GM23338 (cell line): ENCODE results near the gene RIPK1. TPM values are rescaled to one million over a fixed set of nuclear protein-coding genes. Genes with fewer than 3 reads are reported as not detected.

ENCODE experiments used
- ATAC-seq: fragments of 200-7000 bp; cut with Tn5 transposase; 3 replicates; pipeline ENCODE4 v1.9.1; 2020
- DNase-seq: peaks from one replicate; pipeline ENCODE4 v3.0.0-alpha.2; 2015; ENCODE audit warnings: low spot score
- H2AFZ ChIP-seq: fragments of 200-600 bp; sonication (generic); 2 replicates; pipeline ENCODE4 v1.8.0; 2016; ENCODE audit warnings: antibody characterized with exemption, mild to moderate bottlenecking, moderate library complexity
- H3F3A ChIP-seq: fragments of 200-600 bp; sonication (generic); replicated peaks from 2 replicates; pipeline ENCODE4 v1.8.0; 2017; ENCODE audit warnings: antibody characterized with exemption, mixed run types, low read depth
- H3K27ac ChIP-seq: fragments of 200-600 bp; sonication (generic); 2 replicates; pipeline ENCODE4 v1.6.1; 2016; ENCODE audit warnings: low read depth
- H3K27me3 ChIP-seq: fragments of 200-600 bp; sonication (generic); 2 replicates; pipeline ENCODE4 v1.8.0; 2016; ENCODE audit warnings: mild to moderate bottlenecking, mixed run types, moderate library complexity; ENCODE audit not compliant: insufficient read depth
- H3K36me3 ChIP-seq: fragments of 200-600 bp; sonication (generic); 2 replicates; pipeline ENCODE4 v1.8.0; 2016; ENCODE audit warnings: mild to moderate bottlenecking; ENCODE audit not compliant: insufficient read depth
- H3K4me1 ChIP-seq: fragments of 200-600 bp; sonication (generic); 2 replicates; pipeline ENCODE4 v1.8.0; 2016; ENCODE audit warnings: mild to moderate bottlenecking, moderate library complexity; ENCODE audit not compliant: insufficient read depth
- H3K4me2 ChIP-seq: fragments of 200-600 bp; sonication (generic); 2 replicates; pipeline ENCODE4 v1.7.1; 2017; ENCODE audit warnings: mixed run types
- H3K4me3 ChIP-seq: fragments of 200-600 bp; sonication (generic); 2 replicates; pipeline ENCODE4 v1.6.1; 2016; ENCODE audit warnings: mixed run types
- H3K79me2 ChIP-seq: fragments of 200-600 bp; sonication (generic); replicated peaks from 2 replicates; pipeline ENCODE4 v1.8.0; 2017; ENCODE audit warnings: mild to moderate bottlenecking; ENCODE audit not compliant: insufficient read depth
- H3K9me2 ChIP-seq: fragments of 200-600 bp; sonication (generic); 2 replicates; pipeline ENCODE4 v1.8.0; 2017; ENCODE audit not compliant: insufficient read depth
- H4K20me1 ChIP-seq: fragments of 200-600 bp; sonication (generic); replicated peaks from 2 replicates; pipeline ENCODE4 v1.8.0; 2017; ENCODE audit warnings: mild to moderate bottlenecking; ENCODE audit not compliant: insufficient read depth
- H3K27ac Mint-ChIP-seq: 2 replicates; pipeline ENCODE4 v1.8.0; 2020; ENCODE audit warnings: inconsistent platforms, mild to moderate bottlenecking, moderate library complexity, mixed read lengths
- H3K27me3 Mint-ChIP-seq: 3 replicates; pipeline ENCODE4 v1.8.0; 2022; ENCODE audit warnings: low read depth, mild to moderate bottlenecking, moderate library complexity, mixed read lengths, inconsistent platforms; ENCODE audit not compliant: insufficient read depth, poor library complexity
- H3K36me3 Mint-ChIP-seq: 3 replicates; pipeline ENCODE4 v1.8.0; 2021; ENCODE audit warnings: low read depth, mild to moderate bottlenecking, inconsistent platforms, moderate library complexity, mixed read lengths
- H3K4me1 Mint-ChIP-seq: 3 replicates; pipeline ENCODE4 v1.8.0; 2020; ENCODE audit warnings: mild to moderate bottlenecking, inconsistent platforms, mixed read lengths
- H3K4me3 Mint-ChIP-seq: 3 replicates; pipeline ENCODE4 v1.8.0; 2021; ENCODE audit warnings: moderate library complexity, mild to moderate bottlenecking, inconsistent platforms, mixed read lengths
- H3K9me3 Mint-ChIP-seq: 3 replicates; pipeline ENCODE4 v1.8.0; 2020; ENCODE audit warnings: moderate library complexity, mild to moderate bottlenecking, inconsistent platforms, mixed read lengths
- CREB1 ChIP-seq: fragments of 250-450 bp; sonication (Bioruptor Pico); IDR thresholded peaks from 2 replicates; pipeline ENCODE4 v1.5.0; 2020; ENCODE audit warnings: low read depth, mild to moderate bottlenecking, moderate library complexity
- EZH2 ChIP-seq: fragments of 200-600 bp; sonication (generic); IDR thresholded peaks from one replicate; pipeline ENCODE4 v1.8.0; 2017; ENCODE audit warnings: antibody characterized with exemption, mild to moderate bottlenecking, low read depth; ENCODE audit not compliant: unreplicated experiment
- JUNB ChIP-seq: IDR thresholded peaks from one replicate; pipeline ENCODE4 v1.6.1; 2016; ENCODE audit warnings: antibody characterized with exemption; ENCODE audit not compliant: unreplicated experiment
- NANOG ChIP-seq: IDR thresholded peaks from 2 replicates; pipeline ENCODE4 v1.6.1; 2016; ENCODE audit warnings: antibody characterized with exemption, borderline replicate concordance
- POLR2AphosphoS5 ChIP-seq: IDR thresholded peaks from 2 replicates; pipeline ENCODE4 v1.6.1; 2016; ENCODE audit warnings: antibody characterized with exemption, low read depth
- STAT1 ChIP-seq: IDR thresholded peaks from one replicate; pipeline ENCODE4 v1.6.1; 2016; ENCODE audit warnings: antibody characterized with exemption; ENCODE audit not compliant: unreplicated experiment
- ZNF114 ChIP-seq: fragments of 250-450 bp; sonication (Bioruptor Pico); IDR thresholded peaks from 2 replicates; pipeline ENCODE4 v1.5.0; 2020; ENCODE audit warnings: mild to moderate bottlenecking, moderate library complexity
- ZNF331 ChIP-seq: fragments of 250-450 bp; sonication (Bioruptor Pico); IDR thresholded peaks from 2 replicates; pipeline ENCODE4 v1.5.0; 2020; ENCODE audit warnings: low read depth, mild to moderate bottlenecking, moderate library complexity
- polyA plus RNA-seq: library from polyadenylated mRNA; unstranded; fragments of >200 nt; fragmentation: Nextera tagmentation; extraction: Ambion mirVana; gene quantifications from 2 replicates; pipeline ENCODE4 v1.2.1, GENCODE V29; 2016
- total RNA-seq: library from RNA; depleted of rRNA; stranded (reverse); fragments of >200 nt; shearing (Covaris generic); gene quantifications from 2 replicates; pipeline ENCODE4 v1.2.3, GENCODE V29; 2014
- TF ChIP-seq, protein P1 (sequence below), 2 experiments: fragments of 200-600 bp in 1 of 2; sonication (generic) in 1 of 2; conservative IDR thresholded peaks; 2 replicates each; pipeline versions ENCODE4 v1.5.1 to v1.6.1; 2016 to 2017; ENCODE audit warnings: antibody characterized with exemption in 2 of 2, low read depth in 2 of 2, mild to moderate bottlenecking in 2 of 2, moderate library complexity in 1 of 2
- TF ChIP-seq, protein P2 (sequence below): IDR thresholded peaks from 2 replicates; pipeline ENCODE4 v1.6.1; 2016; ENCODE audit warnings: antibody characterized with exemption
- TF ChIP-seq, protein P3 (sequence below): fragments of 250-450 bp; sonication (Bioruptor Pico); IDR thresholded peaks from 2 replicates; pipeline ENCODE4 v1.5.0; 2020; ENCODE audit warnings: mild to moderate bottlenecking, moderate library complexity

Gene RIPK1
- total and polyA plus RNA-seq, 2 experiments from 2014 or later, result 5.7 to 19.4 TPM

DNA sequence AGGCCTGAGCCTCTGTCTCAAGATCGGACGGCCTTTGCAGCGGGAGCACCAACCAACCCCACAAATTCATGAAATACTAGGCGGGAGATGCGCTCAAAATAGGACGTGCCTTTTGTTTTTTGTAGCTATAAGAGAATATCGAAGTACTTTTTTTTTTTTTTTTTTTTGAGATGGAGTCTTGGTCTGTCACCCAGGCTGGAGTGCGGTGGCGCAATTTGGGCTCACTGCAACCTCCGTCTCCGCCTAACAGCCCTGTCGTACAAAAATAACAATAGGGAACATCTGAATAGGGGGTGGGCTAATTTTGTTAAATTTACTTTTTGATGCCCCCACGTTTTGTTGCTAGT lies 94.9 kb downstream of the RIPK1 start (continued):
- TF ChIP-seq, protein P1, sequence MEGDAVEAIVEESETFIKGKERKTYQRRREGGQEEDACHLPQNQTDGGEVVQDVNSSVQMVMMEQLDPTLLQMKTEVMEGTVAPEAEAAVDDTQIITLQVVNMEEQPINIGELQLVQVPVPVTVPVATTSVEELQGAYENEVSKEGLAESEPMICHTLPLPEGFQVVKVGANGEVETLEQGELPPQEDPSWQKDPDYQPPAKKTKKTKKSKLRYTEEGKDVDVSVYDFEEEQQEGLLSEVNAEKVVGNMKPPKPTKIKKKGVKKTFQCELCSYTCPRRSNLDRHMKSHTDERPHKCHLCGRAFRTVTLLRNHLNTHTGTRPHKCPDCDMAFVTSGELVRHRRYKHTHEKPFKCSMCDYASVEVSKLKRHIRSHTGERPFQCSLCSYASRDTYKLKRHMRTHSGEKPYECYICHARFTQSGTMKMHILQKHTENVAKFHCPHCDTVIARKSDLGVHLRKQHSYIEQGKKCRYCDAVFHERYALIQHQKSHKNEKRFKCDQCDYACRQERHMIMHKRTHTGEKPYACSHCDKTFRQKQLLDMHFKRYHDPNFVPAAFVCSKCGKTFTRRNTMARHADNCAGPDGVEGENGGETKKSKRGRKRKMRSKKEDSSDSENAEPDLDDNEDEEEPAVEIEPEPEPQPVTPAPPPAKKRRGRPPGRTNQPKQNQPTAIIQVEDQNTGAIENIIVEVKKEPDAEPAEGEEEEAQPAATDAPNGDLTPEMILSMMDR (conservative IDR thresholded peaks at IDR 0.05; ENCODE audit: low read depth in 2 of 2), result no peak; a peak in 1 of 4 replicates
- no peak for TF ChIP-seq STAT1
- no peak for TF ChIP-seq ZNF331 (CRISPR knock-in tag)
- TF ChIP-seq ZNF114 (CRISPR knock-in tag), result no peak
- TF ChIP-seq, protein P2, sequence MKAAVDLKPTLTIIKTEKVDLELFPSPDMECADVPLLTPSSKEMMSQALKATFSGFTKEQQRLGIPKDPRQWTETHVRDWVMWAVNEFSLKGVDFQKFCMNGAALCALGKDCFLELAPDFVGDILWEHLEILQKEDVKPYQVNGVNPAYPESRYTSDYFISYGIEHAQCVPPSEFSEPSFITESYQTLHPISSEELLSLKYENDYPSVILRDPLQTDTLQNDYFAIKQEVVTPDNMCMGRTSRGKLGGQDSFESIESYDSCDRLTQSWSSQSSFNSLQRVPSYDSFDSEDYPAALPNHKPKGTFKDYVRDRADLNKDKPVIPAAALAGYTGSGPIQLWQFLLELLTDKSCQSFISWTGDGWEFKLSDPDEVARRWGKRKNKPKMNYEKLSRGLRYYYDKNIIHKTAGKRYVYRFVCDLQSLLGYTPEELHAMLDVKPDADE, result no peak
- TF ChIP-seq POLR2AphosphoS5, result no peak

DNA sequence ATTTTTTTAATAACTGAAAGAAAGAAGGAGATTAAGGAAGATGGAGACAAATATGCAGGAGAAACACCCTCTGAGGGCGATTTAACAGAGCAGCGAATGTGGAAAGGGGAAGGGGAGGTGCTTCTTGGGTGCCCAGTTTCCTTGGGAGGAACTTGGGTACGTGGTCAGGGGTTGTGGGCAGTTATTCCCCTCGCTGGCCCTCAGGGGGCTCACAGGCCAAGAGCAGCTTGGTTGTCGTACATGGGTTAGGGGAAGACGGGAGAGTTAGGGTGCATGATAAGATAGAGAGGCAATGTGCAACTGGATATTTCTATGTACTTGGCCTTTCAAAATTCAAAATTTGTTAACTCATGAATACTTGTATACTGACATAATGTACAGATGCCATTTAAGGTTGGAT lies 96.1 kb downstream of the RIPK1 start:
- peak overlapping the region; percentile 94; the same call in 1 of the 2 replicates for H3K27ac ChIP-seq
- no peak overlapping the region for H3K4me3 ChIP-seq
- Mint-ChIP-seq H3K4me3 (no peak overlapping the region; the same call in 2 of the 3 replicates), H3K27ac (peak overlapping the region; percentile 83), H3K9me3 (peaks cover 8% of the 10 kb centered on the region; the same call in 2 of the 3 replicates), H3K4me1 (peaks cover 73% of the 10 kb centered on the region), H3K27me3 (peaks cover 14% of the 10 kb centered on the region), H3K36me3 (peaks cover 5% of the 10 kb centered on the region; the same call in 1 of the 3 replicates)
- H2AFZ ChIP-seq, result no peak overlapping the region
- H3K79me2 ChIP-seq, result peaks cover 5% of the 10 kb centered on the region; the same call in 1 of the 2 replicates
- H3K36me3 ChIP-seq, result no peaks in the 10 kb centered on the region
- peaks cover 35% of the 10 kb centered on the region for H3F3A ChIP-seq
- ATAC-seq, result no peak
- H3K9me2 ChIP-seq, result no peaks in the 10 kb centered on the region
- DNase-seq, result peak; percentile 57
- peak overlapping the region; percentile 73; the same call in 1 of the 2 replicates for H3K4me2 ChIP-seq
- H4K20me1 ChIP-seq, result no peaks in the 10 kb centered on the region
- H3K27me3 ChIP-seq, result no peaks in the 10 kb centered on the region
- H3K4me1 ChIP-seq, result peaks cover 64% of the 10 kb centered on the region
- TF ChIP-seq, protein P1 (conservative IDR thresholded peaks at IDR 0.05; ENCODE audit: low read depth in 2 of 2), result peak; percentile 39 to 48
- no peak for TF ChIP-seq NANOG
- no peak for TF ChIP-seq POLR2AphosphoS5
- TF ChIP-seq, protein P3, sequence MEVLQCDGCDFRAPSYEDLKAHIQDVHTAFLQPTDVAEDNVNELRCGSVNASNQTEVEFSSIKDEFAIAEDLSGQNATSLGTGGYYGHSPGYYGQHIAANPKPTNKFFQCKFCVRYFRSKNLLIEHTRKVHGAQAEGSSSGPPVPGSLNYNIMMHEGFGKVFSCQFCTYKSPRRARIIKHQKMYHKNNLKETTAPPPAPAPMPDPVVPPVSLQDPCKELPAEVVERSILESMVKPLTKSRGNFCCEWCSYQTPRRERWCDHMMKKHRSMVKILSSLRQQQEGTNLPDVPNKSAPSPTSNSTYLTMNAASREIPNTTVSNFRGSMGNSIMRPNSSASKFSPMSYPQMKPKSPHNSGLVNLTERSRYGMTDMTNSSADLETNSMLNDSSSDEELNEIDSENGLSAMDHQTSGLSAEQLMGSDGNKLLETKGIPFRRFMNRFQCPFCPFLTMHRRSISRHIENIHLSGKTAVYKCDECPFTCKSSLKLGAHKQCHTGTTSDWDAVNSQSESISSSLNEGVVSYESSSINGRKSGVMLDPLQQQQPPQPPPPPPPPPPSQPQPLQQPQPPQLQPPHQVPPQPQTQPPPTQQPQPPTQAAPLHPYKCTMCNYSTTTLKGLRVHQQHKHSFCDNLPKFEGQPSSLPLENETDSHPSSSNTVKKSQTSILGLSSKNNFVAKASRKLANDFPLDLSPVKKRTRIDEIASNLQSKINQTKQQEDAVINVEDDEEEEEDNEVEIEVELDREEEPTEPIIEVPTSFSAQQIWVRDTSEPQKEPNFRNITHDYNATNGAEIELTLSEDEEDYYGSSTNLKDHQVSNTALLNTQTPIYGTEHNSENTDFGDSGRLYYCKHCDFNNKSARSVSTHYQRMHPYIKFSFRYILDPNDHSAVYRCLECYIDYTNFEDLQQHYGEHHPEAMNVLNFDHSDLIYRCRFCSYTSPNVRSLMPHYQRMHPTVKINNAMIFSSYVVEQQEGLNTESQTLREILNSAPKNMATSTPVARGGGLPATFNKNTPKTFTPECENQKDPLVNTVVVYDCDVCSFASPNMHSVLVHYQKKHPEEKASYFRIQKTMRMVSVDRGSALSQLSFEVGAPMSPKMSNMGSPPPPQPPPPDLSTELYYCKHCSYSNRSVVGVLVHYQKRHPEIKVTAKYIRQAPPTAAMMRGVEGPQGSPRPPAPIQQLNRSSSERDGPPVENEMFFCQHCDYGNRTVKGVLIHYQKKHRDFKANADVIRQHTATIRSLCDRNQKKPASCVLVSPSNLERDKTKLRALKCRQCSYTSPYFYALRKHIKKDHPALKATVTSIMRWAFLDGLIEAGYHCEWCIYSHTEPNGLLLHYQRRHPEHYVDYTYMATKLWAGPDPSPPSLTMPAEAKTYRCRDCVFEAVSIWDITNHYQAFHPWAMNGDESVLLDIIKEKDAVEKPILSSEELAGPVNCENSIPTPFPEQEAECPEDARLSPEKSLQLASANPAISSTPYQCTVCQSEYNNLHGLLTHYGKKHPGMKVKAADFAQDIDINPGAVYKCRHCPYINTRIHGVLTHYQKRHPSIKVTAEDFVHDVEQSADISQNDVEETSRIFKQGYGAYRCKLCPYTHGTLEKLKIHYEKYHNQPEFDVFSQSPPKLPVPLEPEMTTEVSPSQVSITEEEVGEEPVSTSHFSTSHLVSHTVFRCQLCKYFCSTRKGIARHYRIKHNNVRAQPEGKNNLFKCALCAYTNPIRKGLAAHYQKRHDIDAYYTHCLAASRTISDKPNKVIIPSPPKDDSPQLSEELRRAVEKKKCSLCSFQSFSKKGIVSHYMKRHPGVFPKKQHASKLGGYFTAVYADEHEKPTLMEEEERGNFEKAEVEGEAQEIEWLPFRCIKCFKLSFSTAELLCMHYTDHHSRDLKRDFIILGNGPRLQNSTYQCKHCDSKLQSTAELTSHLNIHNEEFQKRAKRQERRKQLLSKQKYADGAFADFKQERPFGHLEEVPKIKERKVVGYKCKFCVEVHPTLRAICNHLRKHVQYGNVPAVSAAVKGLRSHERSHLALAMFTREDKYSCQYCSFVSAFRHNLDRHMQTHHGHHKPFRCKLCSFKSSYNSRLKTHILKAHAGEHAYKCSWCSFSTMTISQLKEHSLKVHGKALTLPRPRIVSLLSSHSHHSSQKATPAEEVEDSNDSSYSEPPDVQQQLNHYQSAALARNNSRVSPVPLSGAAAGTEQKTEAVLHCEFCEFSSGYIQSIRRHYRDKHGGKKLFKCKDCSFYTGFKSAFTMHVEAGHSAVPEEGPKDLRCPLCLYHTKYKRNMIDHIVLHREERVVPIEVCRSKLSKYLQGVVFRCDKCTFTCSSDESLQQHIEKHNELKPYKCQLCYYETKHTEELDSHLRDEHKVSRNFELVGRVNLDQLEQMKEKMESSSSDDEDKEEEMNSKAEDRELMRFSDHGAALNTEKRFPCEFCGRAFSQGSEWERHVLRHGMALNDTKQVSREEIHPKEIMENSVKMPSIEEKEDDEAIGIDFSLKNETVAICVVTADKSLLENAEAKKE (CRISPR knock-in tag), result no peak
- TF ChIP-seq CREB1, result no peak
- no peak for TF ChIP-seq JUNB
- TF ChIP-seq EZH2, result no peak
